Vagina (tissue), 2 donors: ENCODE data around the gene NELFA. TPM values are rescaled to one million over a fixed set of nuclear protein-coding genes. Genes with fewer than 3 reads are reported as not detected.

Experiments
- DNase-seq, 2 donors: peaks; one replicate each; pipeline ENCODE4 v3.0.0-alpha.2; 2017; ENCODE audit errors: extremely low spot score in 2 of 2
- H3K27ac ChIP-seq: fragments of 200-600 bp; sonication (generic); one replicate; pipeline ENCODE4 v1.5.1; 2019
- H3K27me3 ChIP-seq: fragments of 200-600 bp; sonication (generic); one replicate; pipeline ENCODE4 v1.5.1; 2019
- H3K36me3 ChIP-seq, 2 donors: fragments of 200-600 bp; sonication (generic); one replicate each; pipeline ENCODE4 v1.5.1; 2017 to 2019
- H3K4me1 ChIP-seq: fragments of 200-600 bp; sonication (generic); one replicate; pipeline ENCODE4 v1.5.1; 2019
- H3K4me3 ChIP-seq, 2 donors: fragments of 200-600 bp; sonication (generic); 1 replicate in 1 of 2; 2 replicates in 1 of 2; pipeline ENCODE4 v1.5.1; 2016 to 2019
- H3K9me3 ChIP-seq: fragments of 200-600 bp; sonication (generic); one replicate; pipeline ENCODE4 v1.5.1; 2019
- CTCF ChIP-seq, 3 experiments: fragments of 450-650 bp in 2 of 3; fragments of 200-600 bp in 1 of 3; sonication (generic) in 1 of 3; IDR thresholded peaks; one replicate each; pipeline ENCODE4 v1.5.1; 2017 to 2019; ENCODE audit warnings: antibody characterized with exemption in 3 of 3, mild to moderate bottlenecking in 2 of 3, moderate library complexity in 2 of 3
- POLR2A ChIP-seq, 2 donors: fragments of 450-650 bp; IDR thresholded peaks; one replicate each; pipeline ENCODE4 v1.6.1; 2017; ENCODE audit warnings: antibody characterized with exemption in 2 of 2, mild to moderate bottlenecking in 2 of 2, moderate library complexity in 2 of 2
- POLR2AphosphoS5 ChIP-seq, 2 donors: sonication (generic); formaldehyde crosslinking; IDR thresholded peaks; one replicate each; pipeline ENCODE4 v1.9.0; 2017; ENCODE audit warnings: antibody characterized with exemption in 2 of 2, mild to moderate bottlenecking in 2 of 2, low read depth in 1 of 2; ENCODE audit not compliant: insufficient read depth in 1 of 2
- intact Hi-C: fragments of 100-400 bp; cut with DNase I; formaldehyde crosslinking; loops from one replicate; pipeline ENCODE4 v1.15.1; 2023
- total RNA-seq: library from RNA; depleted of rRNA; stranded (reverse); fragments of >200 nt; gene quantifications from one replicate; pipeline ENCODE4 v1.2.3, GENCODE V29; 2016

Gene NELFA
- total RNA-seq, 1 donor from 2014 or later: 19.6 TPM

DNA sequence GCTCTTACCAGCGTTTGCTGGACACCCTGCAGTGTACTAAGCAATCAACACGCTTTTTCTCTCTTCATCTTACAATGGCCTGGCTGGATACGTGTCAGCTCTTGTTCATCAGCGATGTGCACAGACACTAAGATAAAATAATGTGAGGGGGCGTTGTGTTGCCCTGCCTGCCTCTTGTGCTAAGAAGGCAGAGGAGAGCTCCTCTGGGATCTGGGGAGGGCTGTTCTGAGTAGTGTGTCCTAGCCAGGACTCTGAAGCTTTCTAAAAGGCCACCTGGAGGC lies 49.7 kb downstream of the NELFA start:
- peaks cover 0 to 25% of the 10 kb centered on the region in 2 donors for H3K36me3 ChIP-seq
- TF ChIP-seq POLR2A (IDR thresholded peaks at IDR 0.05) (no peak), POLR2AphosphoS5 (IDR thresholded peaks at IDR 0.05; ENCODE audit: insufficient read depth in 1 of 2, low read depth in 1 of 2) (no peak), CTCF (IDR thresholded peaks at IDR 0.05) (no peak)
- intact Hi-C loops: no loop called here
- no peaks in the 10 kb centered on the region for H3K27me3 ChIP-seq
- H3K27ac ChIP-seq: no peak overlapping the region
- no peak for DNase-seq
- H3K4me3 ChIP-seq: no peak overlapping the region
- H3K9me3 ChIP-seq: no peaks in the 10 kb centered on the region
- H3K4me1 ChIP-seq: no peaks in the 10 kb centered on the region

DNA sequence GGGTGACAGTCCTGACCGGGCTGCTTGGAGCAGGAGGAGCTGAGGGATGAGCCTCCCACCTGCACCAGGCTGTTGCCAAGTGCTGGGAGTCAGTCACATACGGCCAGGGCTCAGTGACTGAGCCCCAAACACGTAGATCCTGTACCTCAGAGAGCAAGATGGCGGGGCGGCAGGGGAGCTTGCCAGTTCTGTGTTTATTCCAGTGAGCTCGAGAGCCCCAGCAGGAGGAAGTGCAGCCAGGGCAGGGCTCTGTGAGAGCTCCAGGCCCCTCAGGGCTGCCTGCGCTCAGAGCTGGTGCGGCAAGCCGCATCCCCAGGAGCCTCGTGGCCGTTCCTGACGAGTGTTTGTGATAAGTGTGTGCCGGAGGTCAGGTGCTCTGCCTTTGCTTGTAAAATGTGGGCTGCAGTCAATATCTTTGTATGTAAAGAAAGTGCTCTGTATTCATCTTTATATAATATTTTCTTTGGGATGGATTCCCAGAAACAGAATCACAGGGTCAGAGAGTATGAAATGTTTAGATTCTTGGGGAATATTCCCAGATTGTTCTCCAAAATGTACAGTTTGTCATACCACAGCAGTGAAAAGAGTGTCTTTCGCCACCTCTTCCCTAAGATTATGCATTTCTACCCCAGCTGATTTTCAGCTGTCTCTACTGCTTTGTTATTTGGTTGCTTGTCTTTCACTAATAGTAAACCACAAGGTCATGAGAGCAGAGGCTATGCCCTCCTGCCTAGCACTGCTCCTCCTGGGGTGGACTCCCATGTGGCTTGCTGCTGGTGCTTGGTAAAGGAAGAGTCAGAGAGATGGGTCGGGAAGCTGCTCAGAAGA lies 50.3 kb downstream of the NELFA start:
- no peaks in the 10 kb centered on the region for H3K27me3 ChIP-seq
- no peak overlapping the region for H3K4me3 ChIP-seq
- H3K36me3 ChIP-seq: peaks cover 0 to 28% of the 10 kb centered on the region in 2 donors
- H3K27ac ChIP-seq: no peak overlapping the region
- H3K4me1 ChIP-seq: no peaks in the 10 kb centered on the region
- no peak for DNase-seq
- TF ChIP-seq CTCF (IDR thresholded peaks at IDR 0.05) (no peak), POLR2A (IDR thresholded peaks at IDR 0.05) (no peak), POLR2AphosphoS5 (IDR thresholded peaks at IDR 0.05; ENCODE audit: insufficient read depth in 1 of 2, low read depth in 1 of 2) (no peak)
- intact Hi-C loops: no loop called here
- no peaks in the 10 kb centered on the region for H3K9me3 ChIP-seq

DNA sequence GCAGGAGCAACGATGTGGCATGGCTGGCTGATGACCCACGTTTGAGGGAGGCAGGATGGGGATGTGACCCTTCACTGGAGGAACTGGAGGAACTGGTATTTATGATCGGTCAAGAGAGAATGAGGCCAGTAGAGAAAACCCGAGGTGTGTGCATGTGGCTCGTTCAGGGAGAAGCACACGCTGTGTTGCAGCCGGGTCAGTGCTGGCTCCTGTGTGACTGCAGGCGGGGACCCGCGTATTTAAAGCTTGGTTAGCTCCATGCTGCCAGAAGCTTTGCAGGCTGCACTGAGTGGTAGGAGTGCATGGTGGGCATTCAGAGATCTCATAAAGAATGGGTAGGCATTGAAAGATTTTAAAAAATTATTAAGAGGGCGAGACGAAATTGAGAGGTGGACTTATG lies 52.1 kb downstream of the NELFA start:
- Histone ChIP-seq H3K9me3 (no peaks in the 10 kb centered on the region), H3K4me1 (no peaks in the 10 kb centered on the region), H3K27me3 (no peaks in the 10 kb centered on the region), H3K4me3 (no peak overlapping the region), H3K27ac (no peak overlapping the region), H3K36me3 (peaks cover 0 to 26% of the 10 kb centered on the region in 2 donors)
- no peak for TF ChIP-seq POLR2AphosphoS5 (IDR thresholded peaks at IDR 0.05; ENCODE audit: insufficient read depth in 1 of 2, low read depth in 1 of 2)
- no peak for TF ChIP-seq POLR2A (IDR thresholded peaks at IDR 0.05)
- TF ChIP-seq CTCF (IDR thresholded peaks at IDR 0.05): no peak
- intact Hi-C loops: no loop called here
- no peak for DNase-seq

GRCh38 chr4:1953335-1953734 lies 55.4 kb downstream of the NELFA start:
- no peak for DNase-seq
- TF ChIP-seq POLR2A (IDR thresholded peaks at IDR 0.05) (no peak), POLR2AphosphoS5 (IDR thresholded peaks at IDR 0.05; ENCODE audit: insufficient read depth in 1 of 2, low read depth in 1 of 2) (no peak), CTCF (IDR thresholded peaks at IDR 0.05) (no peak)
- no peaks in the 10 kb centered on the region for H3K9me3 ChIP-seq
- no peaks in the 10 kb centered on the region for H3K27me3 ChIP-seq
- intact Hi-C loops: no loop called here
- peaks cover 0 to 12% of the 10 kb centered on the region in 2 donors for H3K36me3 ChIP-seq
- no peak overlapping the region for H3K27ac ChIP-seq
- no peak overlapping the region for H3K4me3 ChIP-seq
- H3K4me1 ChIP-seq: no peaks in the 10 kb centered on the region

DNA sequence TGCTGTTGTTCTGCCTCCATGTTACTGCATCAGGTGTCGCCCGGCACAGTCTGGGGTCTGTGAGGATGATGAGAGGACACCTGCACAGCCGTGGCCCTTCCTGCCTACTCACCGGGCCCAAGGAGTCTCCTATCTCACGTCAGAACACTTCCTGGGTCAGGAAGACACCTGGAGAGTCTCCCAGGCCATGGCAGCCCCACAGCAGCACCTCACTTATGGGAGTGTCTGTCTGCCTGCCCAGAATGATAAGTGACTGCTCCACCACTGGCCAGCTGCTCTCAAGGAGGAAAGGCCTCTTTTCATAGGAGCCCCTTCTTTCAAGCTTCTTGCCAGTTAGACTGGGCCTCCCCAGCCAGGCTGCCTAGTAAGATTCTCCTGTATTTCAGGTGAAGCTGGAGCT lies 56.1 kb downstream of the NELFA start:
- Histone ChIP-seq H3K36me3 (peaks cover 0 to 6% of the 10 kb centered on the region in 2 donors), H3K4me1 (no peaks in the 10 kb centered on the region), H3K9me3 (no peaks in the 10 kb centered on the region), H3K27ac (no peak overlapping the region), H3K4me3 (no peak overlapping the region), H3K27me3 (no peaks in the 10 kb centered on the region)
- TF ChIP-seq POLR2AphosphoS5 (IDR thresholded peaks at IDR 0.05; ENCODE audit: insufficient read depth in 1 of 2, low read depth in 1 of 2): no peak
- no peak for TF ChIP-seq CTCF (IDR thresholded peaks at IDR 0.05)
- no peak for TF ChIP-seq POLR2A (IDR thresholded peaks at IDR 0.05)
- no peak for DNase-seq
- intact Hi-C loops: no loop called here
